ENCODE measurements around the gene SLC30A4. TPM values are rescaled to one million over a fixed set of nuclear protein-coding genes. Genes with fewer than 3 reads are reported as not detected.

The SLC30A4 gene
- total RNA-seq, 1 experiment from 2014 or later: not detected

DNA sequence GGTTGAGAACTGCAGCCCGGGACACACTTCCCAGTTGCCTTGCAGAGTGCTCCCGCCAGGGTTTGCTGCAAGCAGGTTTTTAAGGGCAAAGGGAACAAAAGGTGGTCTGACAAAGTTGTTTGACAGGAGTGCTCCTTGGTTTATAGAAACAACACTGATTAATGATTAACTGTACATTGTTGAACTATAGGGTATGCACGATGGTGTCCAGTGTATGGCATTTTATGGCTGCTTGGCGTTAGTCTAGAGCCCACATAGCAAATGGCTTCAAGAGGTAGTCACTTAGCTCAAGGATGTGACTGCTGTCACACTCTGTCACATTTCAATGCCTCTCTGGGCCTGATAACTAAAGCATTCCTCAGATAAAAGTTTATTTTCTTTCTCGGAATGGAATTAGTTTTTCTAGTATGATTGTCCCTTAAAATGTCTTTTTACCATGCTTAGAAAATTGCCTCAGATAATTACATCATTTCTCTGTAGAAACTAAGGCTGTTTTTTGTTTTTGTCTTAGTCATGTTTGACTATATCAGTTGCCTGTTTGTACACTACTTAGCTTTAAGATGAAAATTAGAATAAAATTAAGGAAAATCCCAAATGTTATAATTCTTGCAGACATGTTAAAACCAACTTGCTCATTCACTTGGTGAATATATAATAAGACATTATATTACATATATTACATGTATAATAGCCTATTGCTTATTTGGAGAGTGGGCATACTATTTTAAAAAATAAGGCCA lies 82.9 kb downstream of the SLC30A4 start:
- peaks cover 6 to 11% of the 10 kb centered on the region in 2 experiments for H3K4me1 Mint-ChIP-seq
- H4K20me1 ChIP-seq (ENCODE audit: control insufficient read depth, insufficient read depth, insufficient read length): no peaks in the 10 kb centered on the region
- H4K91ac ChIP-seq (ENCODE audit: insufficient read length, low read depth, low read length): no peak overlapping the region
- no peak overlapping the region for H3K18ac ChIP-seq (ENCODE audit: insufficient read length, low read depth, low read length)
- H3K9ac ChIP-seq (ENCODE audit: extremely low read depth, insufficient read length, low read length): no peak overlapping the region
- H3K14ac ChIP-seq (ENCODE audit: insufficient read depth, low read length): no peak overlapping the region
- H3K4me3 Mint-ChIP-seq: no peak overlapping the region
- no peak overlapping the region for H3K23ac ChIP-seq (ENCODE audit: insufficient read length, low read depth, low read length)
- H4K8ac ChIP-seq (replicated peaks; ENCODE audit: insufficient read length, low read depth, low read length): no peak overlapping the region
- no peak overlapping the region for H2AFZ ChIP-seq (ENCODE audit: low read length)
- no peaks in the 10 kb centered on the region for H3K9me3 ChIP-seq (ENCODE audit: control insufficient read depth, low read depth, low read length)
- H3K27me3 ChIP-seq (ENCODE audit: insufficient read depth, low read length): no peaks in the 10 kb centered on the region
- H3K27ac ChIP-seq (ENCODE audit: insufficient read length, low read depth, low read length): no peak overlapping the region
- no peak overlapping the region for H2BK12ac ChIP-seq (ENCODE audit: insufficient read length, low read depth, low read length)
- H2BK20ac ChIP-seq (ENCODE audit: low read depth, low read length, poor library complexity, severe bottlenecking): no peak overlapping the region
- H3K4ac ChIP-seq (ENCODE audit: low read depth, low read length): no peak overlapping the region
- H2BK120ac ChIP-seq (ENCODE audit: low read depth, low read length, poor library complexity, severe bottlenecking): no peak overlapping the region
- no peak overlapping the region for H3K4me2 ChIP-seq (ENCODE audit: insufficient read depth, insufficient read length, low read length)
- H2BK5ac ChIP-seq (ENCODE audit: insufficient read length, low read length): no peak overlapping the region
- WGBS (ENCODE audit: extremely low coverage, insufficient read length, low lambda C conversion rate): no CpG with 5 or more reads among the region's 5 CpGs
- no peak overlapping the region for H4K5ac ChIP-seq (ENCODE audit: insufficient read length, low read depth, low read length)
- H3K27ac Mint-ChIP-seq: no peak overlapping the region
- peaks cover 3% of the 10 kb centered on the region; the same call in 1 of the 2 replicates for H3K4me1 ChIP-seq (ENCODE audit: insufficient read depth, low read length)
- no peak for DNase-seq
- H3T11ph ChIP-seq (ENCODE audit: low read length): no peak overlapping the region
- H3K27me3 Mint-ChIP-seq (ENCODE audit: low read depth): peaks cover 42% of the 10 kb centered on the region
- H3K56ac ChIP-seq (ENCODE audit: insufficient read length, low read depth, low read length): no peak overlapping the region
- no peaks in the 10 kb centered on the region for H3K79me2 ChIP-seq (ENCODE audit: insufficient read depth, low read length)
- H3K79me1 ChIP-seq (ENCODE audit: insufficient read depth, low read depth, low read length, poor library complexity, severe bottlenecking): no peaks in the 10 kb centered on the region
- H2BK15ac ChIP-seq (ENCODE audit: low read depth, low read length): no peak overlapping the region
- no peaks in the 10 kb centered on the region for H3K23me2 ChIP-seq (ENCODE audit: insufficient read length, low read depth, low read length, poor library complexity, severe bottlenecking)
- no peaks in the 10 kb centered on the region for H3K36me3 Mint-ChIP-seq (ENCODE audit: insufficient read depth in 1 of 3, low read depth in 3 of 3)
- H3K9me3 Mint-ChIP-seq: no peaks in the 10 kb centered on the region
- no peak for TF ChIP-seq CTCF (conservative IDR thresholded peaks at IDR 0.05)
- H2AK5ac ChIP-seq (ENCODE audit: insufficient read length, low read length): no peak overlapping the region

Measured in H9 (cell line).